ENCODE data around the gene SERPIND1. TPM values are rescaled to one million over a fixed set of nuclear protein-coding genes. Genes with fewer than 3 reads are reported as not detected.

The SERPIND1 gene
- total RNA-seq, 1 donor from 2014 or later = not detected

GRCh38 chr22:20788627-20789344 is 14.9 kb downstream of the SERPIND1 start:
- Mint-ChIP-seq H3K9me3 (ENCODE audit: unreplicated experiment) (no peaks in the 10 kb centered on the region), H3K4me3 (ENCODE audit: unreplicated experiment) (no peak overlapping the region), H3K27ac (ENCODE audit: unreplicated experiment) (no peak overlapping the region), H3K36me3 (ENCODE audit: low read depth, unreplicated experiment) (peaks cover 24% of the 10 kb centered on the region), H3K27me3 (ENCODE audit: low read depth, unreplicated experiment) (no peaks in the 10 kb centered on the region), H3K4me1 (ENCODE audit: low read depth, unreplicated experiment) (no peaks in the 10 kb centered on the region)
- peaks cover 10% of the 10 kb centered on the region for H3K36me3 ChIP-seq (ENCODE audit: insufficient read depth, low read length)
- TF ChIP-seq EZH2 (IDR thresholded peaks at IDR 0.05; ENCODE audit: insufficient read depth, low read length) = no peak
- TF ChIP-seq CTCF (IDR thresholded peaks at IDR 0.05; ENCODE audit: insufficient read depth, low read depth, low read length) = no peak
- no peak overlapping the region for H3K4me2 ChIP-seq (ENCODE audit: low read length)
- DNase-seq (ENCODE audit: low read depth) (no peak), FAIRE-seq (no peak)
- H3K27ac ChIP-seq (ENCODE audit: low read depth, low read length) = no peak overlapping the region
- no peaks in the 10 kb centered on the region for H3K27me3 ChIP-seq (ENCODE audit: insufficient read depth, low read length)
- peaks cover 4% of the 10 kb centered on the region for H3K4me1 ChIP-seq (ENCODE audit: insufficient read depth, low read length)
- H2AFZ ChIP-seq (ENCODE audit: low read depth, low read length) = no peak overlapping the region
- H3K9me3 ChIP-seq (ENCODE audit: insufficient read depth, low read depth, low read length) = no peaks in the 10 kb centered on the region
- no peak overlapping the region for H3K4me3 ChIP-seq (ENCODE audit: insufficient read depth, low read depth, low read length)
- no peaks in the 10 kb centered on the region for H4K20me1 ChIP-seq (ENCODE audit: insufficient read depth, low read length)
- H3K79me2 ChIP-seq (ENCODE audit: insufficient read depth, low read length) = no peaks in the 10 kb centered on the region
- H3K9ac ChIP-seq (ENCODE audit: low read length) = no peak overlapping the region

GRCh38 chr22:20792221-20792965 is 18.5 kb downstream of the SERPIND1 start:
- Mint-ChIP-seq H3K36me3 (ENCODE audit: low read depth, unreplicated experiment) (peaks cover 34% of the 10 kb centered on the region), H3K27me3 (ENCODE audit: low read depth, unreplicated experiment) (no peaks in the 10 kb centered on the region), H3K27ac (ENCODE audit: unreplicated experiment) (no peak overlapping the region), H3K9me3 (ENCODE audit: unreplicated experiment) (no peaks in the 10 kb centered on the region), H3K4me3 (ENCODE audit: unreplicated experiment) (no peak overlapping the region), H3K4me1 (ENCODE audit: low read depth, unreplicated experiment) (no peaks in the 10 kb centered on the region)
- no peaks in the 10 kb centered on the region for H4K20me1 ChIP-seq (ENCODE audit: insufficient read depth, low read length)
- no peak overlapping the region for H3K4me3 ChIP-seq (ENCODE audit: insufficient read depth, low read depth, low read length)
- H3K9ac ChIP-seq (ENCODE audit: low read length) = no peak overlapping the region
- no peak overlapping the region for H3K27ac ChIP-seq (ENCODE audit: low read depth, low read length)
- no peak for TF ChIP-seq EZH2 (IDR thresholded peaks at IDR 0.05; ENCODE audit: insufficient read depth, low read length)
- TF ChIP-seq CTCF (IDR thresholded peaks at IDR 0.05; ENCODE audit: insufficient read depth, low read depth, low read length) = no peak
- no peak for FAIRE-seq
- no peaks in the 10 kb centered on the region for H3K9me3 ChIP-seq (ENCODE audit: insufficient read depth, low read depth, low read length)
- no peak for DNase-seq (ENCODE audit: low read depth)
- peaks cover 18% of the 10 kb centered on the region for H3K36me3 ChIP-seq (ENCODE audit: insufficient read depth, low read length)
- no peak overlapping the region for H3K4me2 ChIP-seq (ENCODE audit: low read length)
- no peaks in the 10 kb centered on the region for H3K27me3 ChIP-seq (ENCODE audit: insufficient read depth, low read length)
- H3K79me2 ChIP-seq (ENCODE audit: insufficient read depth, low read length) = no peaks in the 10 kb centered on the region
- no peaks in the 10 kb centered on the region for H3K4me1 ChIP-seq (ENCODE audit: insufficient read depth, low read length)
- no peak overlapping the region for H2AFZ ChIP-seq (ENCODE audit: low read depth, low read length)
